Measurements from ENCODE around the gene SST.

GRCh38 chr3:187661267-187661666, 8.9 kb downstream of the SST start:
- TF ChIP-seq CTCF (conservative IDR thresholded peaks at IDR 0.05 in 1 of 2, IDR thresholded peaks at IDR 0.05 in 1 of 2; ENCODE audit: extremely low read depth in 1 of 2, insufficient read depth in 1 of 2, low read depth in 1 of 2, low read length in 2 of 2) (no peak), EZH2 (IDR thresholded peaks at IDR 0.05; ENCODE audit: borderline replicate concordance, low read length) (no peak)
